Colonic mucosa (tissue), 4 donors: ENCODE measurements around the gene LRRC73. TPM values are rescaled to one million over a fixed set of nuclear protein-coding genes. Genes with fewer than 3 reads are reported as not detected.

Experiments
- DNase-seq: peaks from one replicate; pipeline ENCODE4 v3.0.0-alpha.2; 2020
- H3K27ac ChIP-seq: fragments of 200-600 bp; one replicate; pipeline ENCODE4 v1.8.0; 2021
- H3K27me3 ChIP-seq: fragments of 200-600 bp; one replicate; pipeline ENCODE4 v1.8.0; 2021
- H3K36me3 ChIP-seq: fragments of 200-600 bp; one replicate; pipeline ENCODE4 v1.8.0; 2021
- H3K4me1 ChIP-seq: fragments of 200-600 bp; one replicate; pipeline ENCODE4 v1.8.0; 2021; ENCODE audit warnings: mild to moderate bottlenecking
- H3K4me3 ChIP-seq: fragments of 200-600 bp; one replicate; pipeline ENCODE4 v1.8.0; 2021
- H3K9ac ChIP-seq, 2 donors: one replicate each; pipeline ENCODE4 v1.7.0; 2013; ENCODE audit warnings: control low read depth in 2 of 2, low read depth in 2 of 2, low read length in 2 of 2
- H3K9me3 ChIP-seq: fragments of 200-600 bp; one replicate; pipeline ENCODE4 v1.8.0; 2021
- intact Hi-C: fragments of 100-400 bp; cut with DNase I; formaldehyde crosslinking; loops from one replicate; pipeline ENCODE4 v1.14.1; 2022
- total RNA-seq, 2 donors: library from RNA; stranded (reverse); fragmentation: NEBNext Ultra II Directional in 1 of 2; extraction: Animal tissue kit (Norgen Biotek cat#: 25700) in 1 of 2; gene quantifications; one replicate each; pipeline ENCODE4 v1.2.1, GENCODE V29; 2021
- TF ChIP-seq, protein P1 (sequence below): fragments of 200-600 bp; IDR thresholded peaks from one replicate; pipeline ENCODE4 v1.8.0; 2022; ENCODE audit warnings: antibody characterized with exemption, mild to moderate bottlenecking
- donor health status: healthy.
- donor health status: DM: no; HTN: no; CAD: no.
- donor health status: DM: no; HTN: no; CAD: no.

Gene LRRC73
- total RNA-seq, 2 donors from 2014 or later = 0.77 to 1.1 TPM

DNA sequence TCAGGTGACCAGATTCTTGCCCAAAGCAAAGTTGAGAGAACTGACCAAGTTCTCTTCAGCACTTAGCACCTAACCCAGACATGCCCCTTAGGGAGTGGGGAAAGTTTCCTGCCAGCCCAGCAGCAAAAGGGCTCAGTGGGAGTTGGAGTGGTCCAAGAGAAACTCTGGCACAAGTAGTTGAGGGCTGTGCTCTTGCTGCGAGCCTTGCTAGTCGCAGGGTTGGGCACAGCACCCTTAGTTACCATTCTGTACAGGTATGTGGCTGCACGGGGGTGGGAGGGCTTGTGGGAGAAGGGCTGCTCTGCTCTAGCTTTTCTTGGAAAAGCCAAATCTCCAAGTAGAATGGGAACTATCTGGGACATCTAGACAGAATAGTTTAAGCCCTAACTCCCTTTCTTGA, 13.1 kb upstream of the LRRC73 start:
- peaks cover 14% of the 10 kb centered on the region for H3K36me3 ChIP-seq
- no peak overlapping the region for H3K4me3 ChIP-seq
- DNase-seq = no peak
- intact Hi-C loops = no loop called here
- no peak overlapping the region for H3K9ac ChIP-seq
- peaks cover 2% of the 10 kb centered on the region for H3K4me1 ChIP-seq
- H3K27me3 ChIP-seq = no peaks in the 10 kb centered on the region
- TF ChIP-seq, protein P1, sequence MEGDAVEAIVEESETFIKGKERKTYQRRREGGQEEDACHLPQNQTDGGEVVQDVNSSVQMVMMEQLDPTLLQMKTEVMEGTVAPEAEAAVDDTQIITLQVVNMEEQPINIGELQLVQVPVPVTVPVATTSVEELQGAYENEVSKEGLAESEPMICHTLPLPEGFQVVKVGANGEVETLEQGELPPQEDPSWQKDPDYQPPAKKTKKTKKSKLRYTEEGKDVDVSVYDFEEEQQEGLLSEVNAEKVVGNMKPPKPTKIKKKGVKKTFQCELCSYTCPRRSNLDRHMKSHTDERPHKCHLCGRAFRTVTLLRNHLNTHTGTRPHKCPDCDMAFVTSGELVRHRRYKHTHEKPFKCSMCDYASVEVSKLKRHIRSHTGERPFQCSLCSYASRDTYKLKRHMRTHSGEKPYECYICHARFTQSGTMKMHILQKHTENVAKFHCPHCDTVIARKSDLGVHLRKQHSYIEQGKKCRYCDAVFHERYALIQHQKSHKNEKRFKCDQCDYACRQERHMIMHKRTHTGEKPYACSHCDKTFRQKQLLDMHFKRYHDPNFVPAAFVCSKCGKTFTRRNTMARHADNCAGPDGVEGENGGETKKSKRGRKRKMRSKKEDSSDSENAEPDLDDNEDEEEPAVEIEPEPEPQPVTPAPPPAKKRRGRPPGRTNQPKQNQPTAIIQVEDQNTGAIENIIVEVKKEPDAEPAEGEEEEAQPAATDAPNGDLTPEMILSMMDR = no peak
- H3K9me3 ChIP-seq = no peaks in the 10 kb centered on the region
- H3K27ac ChIP-seq = no peak overlapping the region

DNA sequence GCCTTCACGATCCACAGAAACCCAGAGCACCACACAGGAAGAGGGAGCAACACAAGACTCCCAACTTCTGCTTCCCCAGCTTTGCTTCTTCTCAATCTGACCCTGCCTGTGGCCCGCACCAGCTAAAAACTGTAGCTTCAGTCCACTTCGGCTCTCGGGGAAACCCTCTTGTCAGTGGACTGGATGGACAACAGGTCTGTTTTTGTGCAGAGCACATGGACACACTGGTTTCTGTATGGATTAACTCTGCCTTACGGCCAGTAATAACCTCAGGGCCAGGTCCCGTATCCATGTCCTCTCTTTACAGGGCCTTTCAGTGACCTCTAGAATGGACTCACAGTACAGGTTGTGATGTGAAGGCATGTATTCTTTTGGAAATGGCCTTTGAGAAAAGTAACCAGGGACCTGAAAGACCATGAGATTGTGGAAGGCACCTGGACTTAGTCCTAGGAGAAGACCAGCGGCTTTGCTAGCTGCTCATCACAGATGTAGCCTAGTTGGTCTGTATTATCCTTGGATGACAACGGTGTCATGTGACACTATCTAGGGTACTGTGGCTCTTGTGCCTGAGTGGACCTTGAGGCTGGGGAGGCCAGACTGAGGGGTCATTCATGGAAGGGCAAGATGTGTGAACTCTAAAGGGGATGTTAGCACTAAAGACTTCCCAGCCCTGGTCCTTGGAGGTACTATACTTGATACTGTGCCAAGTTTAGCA, 12.6 kb upstream of the LRRC73 start:
- intact Hi-C loops = no loop called here
- no peak for DNase-seq
- H3K36me3 ChIP-seq = peaks cover 14% of the 10 kb centered on the region
- no peak overlapping the region for H3K27ac ChIP-seq
- no peaks in the 10 kb centered on the region for H3K27me3 ChIP-seq
- H3K4me1 ChIP-seq = peaks cover 7% of the 10 kb centered on the region
- no peak overlapping the region for H3K4me3 ChIP-seq
- H3K9ac ChIP-seq = no peak overlapping the region
- no peaks in the 10 kb centered on the region for H3K9me3 ChIP-seq
- TF ChIP-seq, protein P1 = no peak

DNA sequence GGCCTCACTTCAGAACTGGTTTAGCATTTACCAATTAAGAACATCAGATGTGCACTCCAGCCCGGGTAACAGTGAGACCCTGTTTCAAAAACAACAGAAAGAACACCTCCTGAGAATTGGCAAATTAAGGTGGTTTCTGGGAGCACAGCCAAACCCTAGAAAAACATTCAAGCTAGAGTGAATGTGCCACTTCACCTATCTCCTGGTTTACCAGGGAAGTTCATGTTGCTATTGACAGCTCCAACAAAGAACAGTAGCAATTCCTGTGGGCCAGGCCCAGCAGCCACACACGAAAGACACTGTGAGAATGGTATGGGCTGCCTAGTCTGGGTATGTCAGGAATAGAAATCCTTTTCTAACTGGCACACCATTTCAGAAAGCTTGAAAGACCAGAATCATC, 11.7 kb upstream of the LRRC73 start:
- H3K36me3 ChIP-seq = peaks cover 14% of the 10 kb centered on the region

DNA sequence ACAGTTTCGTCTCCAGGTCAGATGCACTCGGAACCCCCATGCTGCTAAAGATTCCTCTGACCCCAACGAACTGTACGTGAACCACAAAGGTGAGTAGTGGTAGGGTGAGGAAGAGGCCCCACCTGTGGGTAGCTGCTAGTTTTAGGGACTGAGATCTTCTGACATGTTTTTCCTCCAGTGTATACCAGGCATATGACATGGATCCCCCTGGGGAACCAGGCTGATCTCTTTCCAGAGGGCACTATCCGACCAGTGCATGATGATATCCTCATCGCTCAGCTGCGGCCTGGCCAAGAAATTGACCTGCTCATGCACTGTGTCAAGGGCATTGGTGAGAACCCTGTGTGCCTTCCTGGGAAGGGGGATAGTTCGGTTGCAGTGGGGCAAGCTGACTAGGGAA, 10.0 kb upstream of the LRRC73 start:
- TF ChIP-seq, protein P1 = no peak
- no peak overlapping the region for H3K9ac ChIP-seq
- no peak overlapping the region for H3K27ac ChIP-seq
- intact Hi-C loops = no loop called here
- H3K27me3 ChIP-seq = no peaks in the 10 kb centered on the region
- H3K9me3 ChIP-seq = no peaks in the 10 kb centered on the region
- H3K4me1 ChIP-seq = peaks cover 18% of the 10 kb centered on the region
- peaks cover 14% of the 10 kb centered on the region for H3K36me3 ChIP-seq
- no peak overlapping the region for H3K4me3 ChIP-seq
- no peak for DNase-seq

More for the DNA sequence above, 11.7 kb upstream of the LRRC73 start:
- Histone ChIP-seq H3K27ac (no peak overlapping the region), H3K4me3 (no peak overlapping the region), H3K27me3 (no peaks in the 10 kb centered on the region), H3K9ac (no peak overlapping the region), H3K4me1 (peaks cover 7% of the 10 kb centered on the region), H3K9me3 (no peaks in the 10 kb centered on the region)
- TF ChIP-seq, protein P1 = no peak
- intact Hi-C loops = no loop called here
- no peak for DNase-seq

DNA sequence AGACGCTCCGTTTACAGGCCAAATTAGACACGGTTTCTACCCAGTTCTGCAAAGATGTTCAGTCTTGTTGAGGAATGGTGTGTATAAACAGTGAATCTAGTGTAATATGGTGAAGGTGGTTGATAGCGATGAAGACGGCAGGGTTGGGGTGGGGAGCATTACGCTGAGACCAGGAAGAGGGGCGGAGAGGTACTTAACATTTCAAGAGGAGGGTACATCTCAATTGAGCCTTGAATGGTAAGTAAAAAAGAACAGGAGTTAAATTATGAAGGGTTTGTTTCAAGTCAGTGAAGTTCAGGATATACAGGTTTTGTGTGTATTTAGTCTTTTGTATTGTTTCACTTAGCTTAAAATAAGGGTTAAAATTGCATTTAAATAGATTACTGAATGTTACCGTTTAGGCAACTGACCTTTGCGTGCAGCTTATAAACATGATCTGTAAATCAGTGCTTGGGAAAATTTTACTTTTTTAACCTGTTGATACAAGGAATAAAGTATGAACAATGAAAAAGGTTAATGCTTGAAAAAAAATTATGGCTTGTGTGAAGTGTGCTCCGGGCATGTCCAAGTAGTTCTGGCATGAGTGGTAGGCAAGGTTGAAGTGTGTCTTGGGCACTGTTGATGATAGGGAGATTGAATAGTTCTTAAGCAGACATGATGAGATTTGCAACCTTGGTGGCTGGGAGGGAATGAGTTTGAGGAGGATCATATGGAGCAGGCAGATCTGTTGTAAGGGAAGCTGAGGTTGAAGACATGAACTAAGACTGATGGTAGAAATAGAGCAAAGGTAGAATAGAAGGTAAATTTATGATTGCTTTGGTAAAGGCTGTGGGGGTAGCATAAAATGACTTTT, 7.6 kb upstream of the LRRC73 start:
- TF ChIP-seq, protein P1 = no peak
- intact Hi-C loops = no loop called here
- H3K27me3 ChIP-seq = no peaks in the 10 kb centered on the region
- H3K27ac ChIP-seq = peak overlapping the region; percentile 89
- H3K4me3 ChIP-seq = peak overlapping the region; percentile 97
- peaks cover 14% of the 10 kb centered on the region for H3K36me3 ChIP-seq
- no peaks in the 10 kb centered on the region for H3K9me3 ChIP-seq
- DNase-seq = no peak
- H3K4me1 ChIP-seq = peaks cover 19% of the 10 kb centered on the region
- peak overlapping the region; percentile 75 to 97 for H3K9ac ChIP-seq
